Lower leg skin (tissue), 4 donors: ENCODE measurements around the gene NPIPB4. TPM values are rescaled to one million over a fixed set of nuclear protein-coding genes. Genes with fewer than 3 reads are reported as not detected.
A peak's percentile ranks its signal among the peaks of the same experiment; 100 is the strongest.
"Not testable (repeated sequence)": the region's sequence is repeated elsewhere in the genome, so short reads cannot be mapped to it uniquely, and the experiment has no call there.

Source experiments
- DNase-seq, 2 donors: peaks; one replicate each; pipeline ENCODE4 v3.0.0-alpha.2; 2019; ENCODE audit warnings: low spot score in 2 of 2
- H3K4me3 ChIP-seq: fragments of 200-600 bp; sonication (generic); 2 replicates; pipeline ENCODE4 v1.5.1; 2017; ENCODE audit warnings: mild to moderate bottlenecking, low read depth; ENCODE audit not compliant: poor library complexity, severe bottlenecking
- WGBS, 2 donors: methylation state at CpG; one replicate each; pipeline ENCODE4 v1.1.5; 2018; 5-methylcytosine and 5-hydroxymethylcytosine counted together
- intact Hi-C: fragments of 100-400 bp; cut with DNase I; formaldehyde crosslinking; loops from one replicate; pipeline ENCODE4 v1.15.0; 2023; ENCODE audit warnings: low total_unique reads
- total RNA-seq, 4 donors: library from RNA; depleted of rRNA; stranded (reverse); fragments of >200 nt; gene quantifications; one replicate each; pipeline ENCODE4 v1.1.0, GENCODE V29; 2016

NPIPB4 gene
- total RNA-seq: 10 to 100 TPM; 35.6 to 96.0 (median 53.5) TPM

DNA sequence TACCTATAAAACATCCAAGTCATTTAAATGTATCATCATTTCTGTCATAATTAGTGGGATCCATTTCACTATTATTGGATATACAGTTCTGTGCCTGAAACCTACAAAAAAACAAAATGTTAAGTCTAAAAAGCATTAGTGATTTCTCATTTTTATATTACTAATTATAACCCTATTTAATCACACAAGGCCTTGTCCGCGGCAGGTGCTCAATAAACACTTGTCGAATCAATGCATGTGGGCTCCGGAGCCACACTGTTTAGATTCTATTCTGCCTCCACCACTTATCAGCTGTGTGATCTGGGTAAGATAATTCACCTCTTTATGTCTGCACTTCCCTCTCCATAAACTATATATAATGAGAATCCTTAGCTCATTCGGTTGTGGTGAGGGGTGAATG, at the start of gene NPIPB4:
Gene NPIPB4, minus strand, starts transcription at position 101 of the 400 bp plus-strand sequence. CDS start 378 bp downstream, outside the sequence.
- WGBS, 2 donors: no CpG with 5 or more reads among the region's 5 CpGs
- DNase-seq, intact Hi-C loops, H3K4me3 ChIP-seq: not testable (repeated sequence)

DNA sequence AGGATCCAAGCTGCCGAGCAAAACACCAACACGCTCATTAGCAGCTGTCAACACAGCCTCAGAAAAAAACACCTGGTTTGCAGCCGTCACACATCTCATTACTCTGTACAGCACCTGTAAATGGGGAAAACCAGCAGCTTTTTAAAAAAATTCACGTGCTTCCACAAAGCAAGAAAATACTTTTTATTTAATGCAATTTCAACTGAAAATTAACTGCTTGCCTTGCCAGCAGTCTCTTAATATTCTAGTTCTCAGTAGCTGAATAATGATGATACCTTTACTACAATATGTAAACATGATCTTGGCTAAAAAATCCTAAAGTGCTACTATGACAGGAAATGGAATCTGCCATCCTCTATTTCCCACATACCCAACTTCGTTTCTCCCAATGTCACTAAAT, 41.4 kb upstream of the NPIPB4 start:
- DNase-seq, intact Hi-C loops, H3K4me3 ChIP-seq: not testable (repeated sequence)
- WGBS, 2 donors: 63 to 74% methylated on average over 5 of the region's 5 CpGs

DNA sequence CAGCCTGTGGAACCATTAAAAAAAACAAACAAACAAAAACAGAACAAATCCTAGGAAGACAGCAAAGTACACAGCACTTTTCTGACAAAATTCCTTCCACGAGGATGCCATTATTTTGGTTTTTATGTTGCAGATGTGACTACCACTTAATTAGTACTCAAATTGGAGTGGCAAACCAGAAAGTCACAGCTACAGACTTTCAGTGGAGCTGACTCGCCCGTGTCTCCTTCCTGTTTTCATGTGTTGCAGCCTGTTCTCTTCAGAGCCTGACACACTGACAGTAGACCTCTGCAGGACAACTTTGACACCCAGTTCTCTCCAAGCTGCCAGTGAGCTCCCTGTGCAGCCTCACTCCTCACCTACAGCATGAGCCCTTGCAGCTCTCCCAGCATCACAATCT, 24.4 kb upstream of the NPIPB4 start:
- peak in 1 of 2 donors; percentile 66 for DNase-seq
- intact Hi-C loops, H3K4me3 ChIP-seq: not testable (repeated sequence)
- WGBS, 2 donors: 21 to 44% methylated on average over 3 of the region's 3 CpGs

DNA sequence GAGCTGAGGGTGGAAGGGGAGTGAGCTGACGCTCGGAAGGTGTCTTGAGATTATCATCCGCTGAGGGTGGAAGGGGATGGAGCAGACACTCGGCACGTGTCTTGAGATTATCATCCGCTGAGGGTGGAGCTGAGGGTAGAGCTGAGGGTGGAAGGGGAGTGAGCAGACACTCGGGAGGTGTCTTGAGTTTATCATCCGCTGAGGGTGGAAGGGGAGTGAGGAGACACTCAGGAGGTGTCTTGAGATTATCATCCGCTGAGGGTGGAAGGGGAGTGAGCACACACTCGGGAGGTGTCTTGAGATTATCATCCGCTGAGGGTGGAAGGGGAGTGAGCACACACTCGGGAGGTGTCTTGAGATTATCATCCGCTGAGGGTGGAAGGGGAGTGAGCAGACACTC, 20.4 kb downstream of the NPIPB4 start:
- H3K4me3 ChIP-seq, DNase-seq, intact Hi-C loops: not testable (repeated sequence)
- WGBS, 2 donors: 9% methylated on average over 9 of the region's 13 CpGs; no CpG with 5 or more reads in 1 of the 2 donors

DNA sequence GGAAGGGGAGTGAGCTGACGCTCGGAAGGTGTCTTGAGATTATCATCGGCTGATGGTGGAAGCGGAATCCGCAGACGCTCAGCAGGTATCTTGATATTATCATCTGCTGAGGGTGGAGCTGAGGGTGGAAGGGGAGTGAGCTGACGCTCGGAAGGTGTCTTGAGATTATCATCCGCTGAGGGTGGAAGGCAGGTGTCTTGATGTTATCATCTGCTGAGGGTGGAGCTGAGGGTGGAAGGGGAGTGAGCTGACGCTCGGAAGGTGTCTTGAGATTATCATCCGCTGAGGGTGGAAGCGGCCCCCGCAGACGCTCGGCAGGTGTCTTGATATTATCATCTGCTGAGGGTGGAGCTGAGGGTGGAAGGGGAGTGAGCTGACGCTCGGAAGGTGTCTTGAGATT, 21.2 kb downstream of the NPIPB4 start:
- 0 to 5% methylated on average over 3 to 5 of the region's 18 CpGs for WGBS, 2 donors
- H3K4me3 ChIP-seq, intact Hi-C loops, DNase-seq: not testable (repeated sequence)

DNA sequence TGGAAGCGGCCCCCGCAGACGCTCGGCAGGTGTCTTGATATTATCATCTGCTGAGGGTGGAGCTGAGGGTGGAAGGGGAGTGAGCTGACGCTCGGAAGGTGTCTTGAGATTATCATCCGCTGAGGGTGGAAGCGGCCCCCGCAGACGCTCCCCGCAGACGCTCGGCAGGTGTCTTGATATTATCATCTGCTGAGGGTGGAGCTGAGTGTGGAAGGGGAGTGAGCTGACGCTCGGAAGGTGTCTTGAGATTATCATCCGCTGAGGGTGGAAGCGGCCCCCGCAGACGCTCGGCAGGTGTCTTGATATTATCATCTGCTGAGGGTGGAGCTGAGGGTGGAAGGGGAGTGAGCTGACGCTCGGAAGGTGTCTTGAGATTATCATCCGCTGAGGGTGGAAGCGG, 21.8 kb downstream of the NPIPB4 start:
- DNase-seq, H3K4me3 ChIP-seq, intact Hi-C loops: not testable (repeated sequence)
- WGBS, 2 donors: no CpG with 5 or more reads among the region's 24 CpGs

DNA sequence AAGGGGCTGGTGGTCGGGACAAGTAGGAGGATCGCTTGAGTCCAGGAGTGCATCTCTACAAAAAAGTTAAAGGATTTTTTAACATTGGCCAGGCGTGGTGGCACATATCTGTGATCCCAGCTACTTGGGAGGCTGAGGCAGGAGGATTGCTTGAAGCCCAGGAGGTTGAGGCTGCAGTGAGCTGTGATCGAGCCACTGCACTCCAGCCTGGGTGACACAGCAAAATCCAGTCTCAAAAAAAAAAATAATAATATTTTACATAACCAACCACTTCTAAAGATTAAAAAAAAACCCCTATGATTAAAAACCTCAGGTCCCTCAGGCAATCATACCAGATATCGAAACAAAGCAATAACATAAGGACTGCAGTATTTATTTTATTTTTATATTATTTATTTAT, 23.3 kb downstream of the NPIPB4 start:
- H3K4me3 ChIP-seq, intact Hi-C loops, DNase-seq: not testable (repeated sequence)
- WGBS, 2 donors: 55 to 88% methylated on average over 2 of the region's 5 CpGs

DNA sequence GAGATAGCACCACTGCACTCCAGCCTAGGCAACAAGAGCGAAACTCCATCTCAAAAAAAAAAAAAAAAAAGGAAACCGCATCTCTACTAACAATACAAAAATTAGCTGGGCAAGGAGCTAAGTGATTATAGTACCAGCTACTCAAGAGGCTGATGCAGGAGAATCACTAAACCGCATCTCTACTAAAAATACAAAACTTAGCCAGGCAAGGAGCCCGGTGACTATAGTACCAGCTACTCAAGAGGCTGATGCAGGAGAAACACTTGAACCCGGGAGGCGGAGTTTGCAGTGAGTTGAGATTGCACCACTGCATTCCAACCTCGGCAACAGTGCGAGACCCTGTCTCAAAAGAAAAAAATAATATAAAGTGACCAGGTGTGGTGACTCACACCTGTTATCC, 27.6 kb downstream of the NPIPB4 start:
- DNase-seq, H3K4me3 ChIP-seq, intact Hi-C loops: not testable (repeated sequence)
- WGBS, 2 donors: 78 to 79% methylated on average over 8 of the region's 8 CpGs

DNA sequence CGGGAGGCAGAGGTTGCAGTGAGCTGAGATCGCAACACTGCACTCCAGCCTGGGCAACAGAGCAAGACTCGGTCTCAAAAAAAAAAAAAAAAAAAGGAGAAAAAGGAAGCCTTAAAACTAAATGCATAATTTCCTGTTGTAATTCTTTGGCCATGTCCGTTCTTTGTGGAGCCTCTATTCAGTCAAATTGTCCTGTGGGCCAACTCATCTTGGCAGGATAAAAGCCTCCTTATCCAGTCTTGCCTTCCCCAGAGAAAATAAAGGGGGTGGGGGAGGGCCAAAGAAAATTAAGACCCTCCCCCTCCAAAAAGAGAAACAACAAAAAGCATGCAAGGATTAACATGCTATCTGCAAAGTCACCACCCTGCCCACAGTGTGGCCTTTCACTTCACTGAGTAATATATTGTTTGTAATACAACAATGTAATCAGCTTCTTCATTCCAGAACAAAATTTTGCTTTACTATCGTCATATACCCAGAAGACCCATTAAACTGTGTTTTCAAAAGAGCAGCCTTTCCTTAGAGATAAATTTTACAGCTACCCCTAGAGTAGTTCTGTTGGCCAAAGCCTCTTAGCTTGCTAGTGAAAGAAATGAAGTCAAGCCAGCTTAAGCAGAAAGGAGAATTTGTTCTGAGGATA, 31.4 kb downstream of the NPIPB4 start:
- DNase-seq, H3K4me3 ChIP-seq, intact Hi-C loops: not testable (repeated sequence)
- WGBS, 2 donors: 59 to 76% methylated on average over 5 of the region's 5 CpGs

DNA sequence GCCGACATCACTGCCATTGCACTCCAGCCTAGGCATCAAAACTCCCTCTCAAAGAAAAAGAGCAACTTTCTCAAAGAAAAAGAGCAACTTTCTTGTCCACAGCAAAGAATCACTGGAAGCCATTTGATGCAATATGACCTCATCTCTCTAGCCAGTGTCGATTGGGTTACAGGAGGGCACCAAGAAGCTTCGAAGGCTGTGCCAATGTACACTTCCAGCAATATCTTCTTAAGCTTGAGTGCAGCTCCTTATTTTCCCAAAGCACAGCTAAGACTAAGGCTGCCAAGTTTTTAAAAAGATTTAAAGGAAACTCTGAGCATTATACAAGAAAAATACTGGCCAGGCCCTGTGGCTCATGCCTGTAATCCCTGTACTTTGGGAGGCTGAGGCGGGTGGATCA, 32.0 kb downstream of the NPIPB4 start:
- WGBS, 2 donors: 69 to 72% methylated on average over 4 of the region's 4 CpGs
- intact Hi-C loops, H3K4me3 ChIP-seq, DNase-seq: not testable (repeated sequence)

DNA sequence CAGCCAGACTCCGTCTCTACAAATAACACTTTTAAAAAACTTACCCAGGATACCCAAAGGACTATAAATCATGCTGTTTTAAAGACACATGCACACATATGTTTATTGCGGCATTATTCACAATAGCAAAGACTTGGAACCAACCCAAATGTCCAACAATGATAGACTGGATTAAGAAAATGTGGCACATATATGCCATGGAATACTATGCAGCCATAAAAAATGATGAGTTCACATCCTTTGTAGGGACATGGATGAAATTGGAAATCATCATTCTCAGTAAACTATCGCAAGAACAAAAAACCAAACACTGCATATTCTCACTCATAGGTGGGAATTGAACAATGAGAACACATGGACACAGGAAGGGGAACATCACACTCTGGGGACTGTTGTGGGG, 34.3 kb downstream of the NPIPB4 start:
- intact Hi-C loops, DNase-seq, H3K4me3 ChIP-seq: not testable (repeated sequence)
- WGBS, 2 donors: 88 to 94% methylated on average over 2 of the region's 3 CpGs

DNA sequence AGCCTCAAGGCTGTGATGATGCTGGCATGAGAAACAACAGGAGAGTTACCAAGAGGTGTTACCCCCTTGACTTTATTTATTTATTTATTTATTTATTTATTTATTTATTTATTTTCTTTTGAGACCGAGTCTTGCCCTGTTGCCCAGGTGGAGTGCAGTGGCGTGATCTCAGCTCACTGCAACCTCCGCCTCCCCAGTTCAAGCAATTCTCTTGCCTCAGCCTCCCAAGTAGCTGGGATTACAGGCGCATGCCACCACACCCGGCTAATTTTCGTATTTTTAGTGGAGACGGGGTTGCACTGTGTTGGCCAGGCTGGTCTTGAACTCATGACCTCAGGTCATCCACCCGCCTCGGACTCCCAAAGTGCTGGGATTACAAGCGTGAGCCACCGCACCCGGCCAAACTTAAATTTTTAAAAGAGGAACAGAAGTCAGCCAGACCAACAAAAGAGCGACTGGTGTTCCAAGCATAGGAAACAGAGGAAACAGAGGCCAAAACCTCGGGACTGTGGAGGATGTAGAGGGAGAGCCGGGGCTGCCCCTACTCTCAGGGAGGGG, 36.6 kb downstream of the NPIPB4 start:
- H3K4me3 ChIP-seq, DNase-seq, intact Hi-C loops: not testable (repeated sequence)
- WGBS, 2 donors: 83 to 90% methylated on average over 15 of the region's 15 CpGs

DNA sequence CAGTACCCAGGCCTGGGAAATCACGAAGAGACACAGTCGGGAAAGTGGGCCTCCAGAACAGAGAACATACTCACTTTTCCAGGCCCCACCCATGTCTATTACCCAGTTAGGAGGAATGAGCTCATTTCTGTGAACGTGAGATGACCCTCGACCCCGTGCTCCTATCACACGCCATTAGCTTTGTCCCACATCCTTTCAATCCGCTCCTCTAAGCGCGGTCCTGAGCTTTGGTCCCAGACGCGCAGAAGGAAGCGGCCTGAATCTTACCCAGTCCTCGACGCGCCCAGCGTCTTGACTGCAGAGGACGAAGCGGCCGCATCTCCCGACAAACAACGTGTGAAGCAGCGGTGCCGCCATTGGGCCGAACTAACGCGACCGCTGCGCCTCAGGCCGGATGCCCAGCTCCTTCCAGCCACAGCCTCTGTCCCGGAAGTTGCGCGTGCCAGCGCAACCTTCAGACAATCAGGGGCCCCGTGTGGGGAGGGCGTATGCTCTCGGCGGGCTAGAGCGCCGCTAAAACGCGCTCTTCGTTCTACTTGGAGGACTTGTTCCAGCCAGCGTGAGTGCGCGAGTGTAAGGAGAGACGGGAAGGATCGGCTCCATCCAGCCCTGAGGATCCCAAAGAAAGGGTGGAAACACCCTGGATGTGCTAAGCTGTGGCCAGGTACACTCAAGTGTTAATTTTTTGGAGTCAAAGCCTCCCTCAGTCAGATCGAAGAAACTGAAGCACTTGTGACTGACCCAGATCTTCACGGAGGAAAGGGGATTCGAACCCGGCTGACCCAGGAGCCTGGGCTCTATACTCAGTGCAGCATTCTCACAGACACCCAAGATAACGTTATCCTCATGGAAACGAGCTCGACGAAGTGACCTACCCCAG, 37.3 kb downstream of the NPIPB4 start:
- 4 to 6% methylated on average over 41 to 50 of the region's 55 CpGs for WGBS, 2 donors
- peak; percentile 26 to 88 for DNase-seq
- H3K4me3 ChIP-seq: peak overlapping the region; percentile 17
- intact Hi-C loops: not testable (repeated sequence)

DNA sequence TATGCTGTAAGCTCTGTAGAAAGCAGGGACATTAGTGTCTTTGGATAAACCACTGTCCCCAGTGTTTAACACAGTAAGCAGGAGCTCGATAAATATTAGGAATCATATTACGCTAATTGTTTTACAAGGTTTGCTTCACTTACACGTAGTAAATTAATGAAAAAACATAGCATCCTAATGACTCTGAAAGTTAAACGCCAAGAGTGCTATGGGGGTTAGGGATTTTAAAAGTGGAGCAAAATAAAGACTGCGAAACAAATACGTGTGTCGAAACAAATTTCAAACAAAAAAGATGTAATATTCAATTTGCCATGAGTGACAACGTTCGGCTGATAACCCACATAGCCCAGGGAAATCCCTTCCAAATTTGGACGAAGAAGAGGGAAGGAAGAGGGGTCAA, 37.9 kb downstream of the NPIPB4 start:
- DNase-seq, H3K4me3 ChIP-seq, intact Hi-C loops: not testable (repeated sequence)
- 44 to 52% methylated on average over 9 to 10 of the region's 10 CpGs for WGBS, 2 donors

DNA sequence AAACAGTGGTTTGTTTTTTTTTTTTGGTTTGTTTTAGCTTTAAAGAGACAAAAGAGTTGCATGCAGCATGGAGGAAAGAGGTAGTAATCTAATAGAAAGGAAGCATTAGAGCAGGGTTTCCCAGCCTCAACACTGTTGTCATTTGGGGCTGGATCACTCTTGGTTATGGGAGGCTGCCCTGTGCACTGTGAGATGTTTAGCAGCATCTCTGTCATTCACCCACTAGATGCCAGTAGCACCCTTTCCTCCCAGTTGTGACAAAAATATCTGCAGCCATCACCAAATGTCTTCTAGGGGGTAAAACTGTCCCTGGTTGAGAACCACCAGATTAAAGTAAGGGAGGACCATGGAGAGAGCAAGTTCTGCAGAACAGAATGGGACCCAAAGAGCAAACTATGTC, 40.5 kb downstream of the NPIPB4 start:
- intact Hi-C loops, DNase-seq, H3K4me3 ChIP-seq: not testable (repeated sequence)
